ENCODE measurements around the gene PPP1R3C. TPM values are rescaled to one million over a fixed set of nuclear protein-coding genes. Genes with fewer than 3 reads are reported as not detected.

Gene PPP1R3C
- total RNA-seq, 1 experiment from 2014 or later, result 2.7 TPM

- Histone ChIP-seq H3K27me3 (replicated peaks; ENCODE audit: insufficient read depth, low read depth, low read length, poor library complexity) (no peaks in the 10 kb centered on the region), H3K36me3 (ENCODE audit: insufficient read depth, low read length, poor library complexity, severe bottlenecking) (no peaks in the 10 kb centered on the region), H3K4me1 (ENCODE audit: insufficient read depth, low read length, poor library complexity, severe bottlenecking) (no peaks in the 10 kb centered on the region), H3K4me3 (ENCODE audit: low read depth, low read length, poor library complexity, severe bottlenecking) (no peak overlapping the region), H3K27ac (ENCODE audit: low read depth, low read length, poor library complexity, severe bottlenecking) (no peak overlapping the region), H3K9me3 (ENCODE audit: low read depth, low read length, poor library complexity, severe bottlenecking) (peaks cover 16% of the 10 kb centered on the region)
- no peak for DNase-seq (ENCODE audit: low spot score)
- TF ChIP-seq EZH2 (IDR thresholded peaks at IDR 0.05; ENCODE audit: borderline replicate concordance, low read depth, low read length, poor library complexity, severe bottlenecking) (no peak), CTCF (conservative IDR thresholded peaks at IDR 0.05; ENCODE audit: low read depth, low read length) (no peak)
- ChIA-PET POLR2A (ENCODE audit: low non-redundant PET) (interaction anchor here (0.7 kb wide), 1 partner anchor 283 kb away, joined by 3 read pairs; no protein-coding TSS in a partner anchor), CTCF (no interaction called here)
- intact Hi-C loops (cut with micrococcal nuclease; ENCODE audit: unreplicated experiment), result no loop called here
- BruUV-seq (replicated peaks), result no TSS peak
Measured at GRCh38 chr10:91622601-91623000, 10.3 kb downstream of the PPP1R3C start.

GRCh38 chr10:91621483-91622113 is 11.3 kb downstream of the PPP1R3C start:
- intact Hi-C loops (cut with micrococcal nuclease; ENCODE audit: unreplicated experiment), result no loop called here
- Histone ChIP-seq H3K27ac (ENCODE audit: low read depth, low read length, poor library complexity, severe bottlenecking) (no peak overlapping the region), H3K4me1 (ENCODE audit: insufficient read depth, low read length, poor library complexity, severe bottlenecking) (no peaks in the 10 kb centered on the region), H3K36me3 (ENCODE audit: insufficient read depth, low read length, poor library complexity, severe bottlenecking) (no peaks in the 10 kb centered on the region), H3K27me3 (replicated peaks; ENCODE audit: insufficient read depth, low read depth, low read length, poor library complexity) (no peaks in the 10 kb centered on the region), H3K4me3 (ENCODE audit: low read depth, low read length, poor library complexity, severe bottlenecking) (no peak overlapping the region), H3K9me3 (ENCODE audit: low read depth, low read length, poor library complexity, severe bottlenecking) (peaks cover 16% of the 10 kb centered on the region)
- ChIA-PET POLR2A (ENCODE audit: low non-redundant PET) (no interaction called here), CTCF (no interaction called here)
- no peak for DNase-seq (ENCODE audit: low spot score)
- BruUV-seq (replicated peaks), result no TSS peak
- TF ChIP-seq CTCF (conservative IDR thresholded peaks at IDR 0.05; ENCODE audit: low read depth, low read length), result no peak
- no peak for TF ChIP-seq EZH2 (IDR thresholded peaks at IDR 0.05; ENCODE audit: borderline replicate concordance, low read depth, low read length, poor library complexity, severe bottlenecking)

- no peaks in the 10 kb centered on the region for H3K36me3 ChIP-seq (ENCODE audit: insufficient read depth, low read length, poor library complexity, severe bottlenecking)
- H3K27me3 ChIP-seq (replicated peaks; ENCODE audit: insufficient read depth, low read depth, low read length, poor library complexity), result no peaks in the 10 kb centered on the region
- intact Hi-C loops (cut with micrococcal nuclease; ENCODE audit: unreplicated experiment), result no loop called here
- DNase-seq (ENCODE audit: low spot score), result no peak
- ChIA-PET CTCF (no interaction called here), POLR2A (ENCODE audit: low non-redundant PET) (no interaction called here)
- no TSS peak for BruUV-seq (replicated peaks)
- TF ChIP-seq CTCF (conservative IDR thresholded peaks at IDR 0.05; ENCODE audit: low read depth, low read length), result no peak
- TF ChIP-seq EZH2 (IDR thresholded peaks at IDR 0.05; ENCODE audit: borderline replicate concordance, low read depth, low read length, poor library complexity, severe bottlenecking), result no peak
- no peak overlapping the region for H3K27ac ChIP-seq (ENCODE audit: low read depth, low read length, poor library complexity, severe bottlenecking)
- H3K9me3 ChIP-seq (ENCODE audit: low read depth, low read length, poor library complexity, severe bottlenecking), result peaks cover 6% of the 10 kb centered on the region
- H3K4me3 ChIP-seq (ENCODE audit: low read depth, low read length, poor library complexity, severe bottlenecking), result no peak overlapping the region
- H3K4me1 ChIP-seq (ENCODE audit: insufficient read depth, low read length, poor library complexity, severe bottlenecking), result no peaks in the 10 kb centered on the region
Measured at GRCh38 chr10:91617072-91617609, 15.7 kb downstream of the PPP1R3C start.

Measured in A673 (cell line).